Measurements from ENCODE around the gene PTPN6.

PTPN6 gene

GRCh38 chr12:6963016-6963731 lies 12.0 kb downstream of the PTPN6 start:
- Histone ChIP-seq H3K27ac (ENCODE audit: low read depth, low read length) (no peak overlapping the region), H3K36me3 (ENCODE audit: control insufficient read depth, low read length) (peaks cover 42% of the 10 kb centered on the region), H3K4me2 (ENCODE audit: low read length) (no peak overlapping the region), H3K27me3 (ENCODE audit: control insufficient read depth, low read length) (peaks cover 41% of the 10 kb centered on the region), H3K4me1 (ENCODE audit: control insufficient read depth, low read length) (peaks cover 58% of the 10 kb centered on the region), H4K20me1 (ENCODE audit: control insufficient read depth, insufficient read depth, low read depth, low read length) (peaks cover 6% of the 10 kb centered on the region), H3K9me2 (replicated peaks; ENCODE audit: control insufficient read depth, low read length) (no peaks in the 10 kb centered on the region), H3K79me2 (ENCODE audit: control insufficient read depth, low read length) (peaks cover 5% of the 10 kb centered on the region), H3K9me3 (ENCODE audit: control insufficient read depth, insufficient read depth, low read length) (no peaks in the 10 kb centered on the region), H3K4me3 (ENCODE audit: low read length) (no peak overlapping the region), H3F3A (ENCODE audit: control insufficient read depth, insufficient read depth) (peaks cover 32% of the 10 kb centered on the region)
- TF ChIP-seq CTCF (IDR thresholded peaks at IDR 0.05; ENCODE audit: low read depth, low read length, poor library complexity, severe bottlenecking) = no peak
- TF ChIP-seq EZH2phosphoT487 (IDR thresholded peaks at IDR 0.05; ENCODE audit: borderline replicate concordance, low read length) = no peak

GRCh38 chr12:6963791-6964413 lies 12.7 kb downstream of the PTPN6 start:
- H3K4me3 ChIP-seq (ENCODE audit: low read length) = no peak overlapping the region
- peaks cover 12% of the 10 kb centered on the region for H4K20me1 ChIP-seq (ENCODE audit: control insufficient read depth, insufficient read depth, low read depth, low read length)
- TF ChIP-seq CTCF (IDR thresholded peaks at IDR 0.05; ENCODE audit: low read depth, low read length, poor library complexity, severe bottlenecking) (no peak), EZH2phosphoT487 (IDR thresholded peaks at IDR 0.05; ENCODE audit: borderline replicate concordance, low read length) (no peak)
- H3K9me2 ChIP-seq (replicated peaks; ENCODE audit: control insufficient read depth, low read length) = no peaks in the 10 kb centered on the region
- H3K4me1 ChIP-seq (ENCODE audit: control insufficient read depth, low read length) = peaks cover 58% of the 10 kb centered on the region
- peaks cover 50% of the 10 kb centered on the region for H3K36me3 ChIP-seq (ENCODE audit: control insufficient read depth, low read length)
- no peak overlapping the region for H3K4me2 ChIP-seq (ENCODE audit: low read length)
- peaks cover 34% of the 10 kb centered on the region for H3F3A ChIP-seq (ENCODE audit: control insufficient read depth, insufficient read depth)
- no peaks in the 10 kb centered on the region for H3K9me3 ChIP-seq (ENCODE audit: control insufficient read depth, insufficient read depth, low read length)
- peaks cover 12% of the 10 kb centered on the region for H3K79me2 ChIP-seq (ENCODE audit: control insufficient read depth, low read length)
- H3K27me3 ChIP-seq (ENCODE audit: control insufficient read depth, low read length) = peaks cover 34% of the 10 kb centered on the region
- H3K27ac ChIP-seq (ENCODE audit: low read depth, low read length) = no peak overlapping the region

- Histone ChIP-seq H3K4me2 (ENCODE audit: low read length) (0 out of 2 replicates have a peak overlapping the region, but pooled peaks have one; percentile 5), H3K4me3 (ENCODE audit: low read length) (no peak overlapping the region), H3K79me2 (ENCODE audit: control insufficient read depth, low read length) (peaks cover 20% of the 10 kb centered on the region), H3K27ac (ENCODE audit: low read depth, low read length) (no peak overlapping the region), H3K9me3 (ENCODE audit: control insufficient read depth, insufficient read depth, low read length) (no peaks in the 10 kb centered on the region), H3K36me3 (ENCODE audit: control insufficient read depth, low read length) (peaks cover 55% of the 10 kb centered on the region), H3K4me1 (ENCODE audit: control insufficient read depth, low read length) (peaks cover 57% of the 10 kb centered on the region), H3K27me3 (ENCODE audit: control insufficient read depth, low read length) (peaks cover 30% of the 10 kb centered on the region), H3K9me2 (replicated peaks; ENCODE audit: control insufficient read depth, low read length) (no peaks in the 10 kb centered on the region), H4K20me1 (ENCODE audit: control insufficient read depth, insufficient read depth, low read depth, low read length) (peaks cover 16% of the 10 kb centered on the region), H3F3A (ENCODE audit: control insufficient read depth, insufficient read depth) (peaks cover 39% of the 10 kb centered on the region)
- TF ChIP-seq EZH2phosphoT487 (IDR thresholded peaks at IDR 0.05; ENCODE audit: borderline replicate concordance, low read length) = no peak
- no peak for TF ChIP-seq CTCF (IDR thresholded peaks at IDR 0.05; ENCODE audit: low read depth, low read length, poor library complexity, severe bottlenecking)
These were observed 13.5 kb downstream of the PTPN6 start for GRCh38 chr12:6964605-6965025.

All from DOHH2 (cell line).